CD4-positive, alpha-beta T cell treated with Interleukin-4 for 4 hours (primary cell): ENCODE data around the gene EDC3.
"Not testable (repeated sequence)": the region's sequence is repeated elsewhere in the genome, so short reads cannot be mapped to it uniquely, and the experiment has no call there.

ENCODE experiments used
- DNase-seq: peaks from one replicate; pipeline ENCODE4 v3.0.0-alpha.2; 2020

Gene EDC3

GRCh38 chr15:74695597-74696397 is at the start of gene EDC3:
Gene EDC3 (minus strand): TSS chr15:74696024. CDS start chr15:74675124, 20,900 bp downstream.
- DNase-seq = peak; percentile 81

- no peak for DNase-seq
These were observed 46.6 kb upstream of the EDC3 start for GRCh38 chr15:74742422-74742821.

- not testable (repeated sequence) for DNase-seq
These were observed 42.4 kb upstream of the EDC3 start for GRCh38 chr15:74738239-74738638.

- no peak for DNase-seq
These were observed 39.5 kb upstream of the EDC3 start for GRCh38 chr15:74735305-74735704.

- no peak for DNase-seq
These were observed 37.4 kb upstream of the EDC3 start for GRCh38 chr15:74733269-74733668.

GRCh38 chr15:74732846-74733245 is 37.0 kb upstream of the EDC3 start:
- no peak for DNase-seq

- DNase-seq = no peak
These were observed 34.9 kb upstream of the EDC3 start for GRCh38 chr15:74730619-74731316.

- DNase-seq = not testable (repeated sequence)
These were observed 33.5 kb upstream of the EDC3 start for GRCh38 chr15:74729372-74729771.

GRCh38 chr15:74728699-74729098 is 32.9 kb upstream of the EDC3 start:
- DNase-seq = not testable (repeated sequence)

- no peak for DNase-seq
These were observed 31.9 kb upstream of the EDC3 start for GRCh38 chr15:74727727-74728126.

GRCh38 chr15:74726774-74727164 is 30.9 kb upstream of the EDC3 start:
- no peak for DNase-seq

- DNase-seq = peak; percentile 16
These were observed 30.3 kb upstream of the EDC3 start for GRCh38 chr15:74725845-74726773.

- no peak for DNase-seq
These were observed 29.5 kb upstream of the EDC3 start, which contains the start of gene CYP1A1 for GRCh38 chr15:74725225-74725774. Gene CYP1A1 (minus strand): TSS chr15:74725528. CDS start chr15:74723097, 2,431 bp downstream.

GRCh38 chr15:74724570-74725224 is 28.9 kb upstream of the EDC3 start:
- DNase-seq = no peak

- no peak for DNase-seq
These were observed 28.0 kb upstream of the EDC3 start for GRCh38 chr15:74723754-74724334.

GRCh38 chr15:74723187-74723586 is 27.4 kb upstream of the EDC3 start:
- no peak for DNase-seq

GRCh38 chr15:74722591-74722990 is 26.8 kb upstream of the EDC3 start:
- no peak for DNase-seq

GRCh38 chr15:74716651-74717050 is 20.8 kb upstream of the EDC3 start:
- no peak for DNase-seq

GRCh38 chr15:74712311-74712710 is 16.5 kb upstream of the EDC3 start:
- no peak for DNase-seq

GRCh38 chr15:74710319-74711094 is 14.7 kb upstream of the EDC3 start:
- DNase-seq = no peak

GRCh38 chr15:74709892-74710291 is 14.1 kb upstream of the EDC3 start:
- DNase-seq = no peak
